GM12878 (cell line): ENCODE data around the gene KIAA0825. TPM values are rescaled to one million over a fixed set of nuclear protein-coding genes. Genes with fewer than 3 reads are reported as not detected.

Experiments used
- ATAC-seq: fragments of 200-7000 bp; cut with Tn5 transposase; 3 replicates; pipeline ENCODE4 v1.9.1; 2020; ENCODE audit warnings: mild to moderate bottlenecking, moderate library complexity
- BruUV-seq: library from RNA; stranded (reverse); fragments of 400-500 nt; replicated peaks from 2 replicates; lab custom pipeline; 2021; lab: Mats Ljungman, UMichigan
- CTCF ChIA-PET: fragments of 300-600 bp; sonication (Branson Sonifier 250); formaldehyde crosslinking; extraction: SDS; loops from one replicate; lab custom pipeline; 2021; ENCODE audit warnings: inconsistent platforms; lab: Yijun Ruan, JAX
- POLR2A ChIA-PET: fragments of 350-600 bp; formaldehyde crosslinking; extraction: SDS; loops from one replicate; lab custom pipeline; 2021; ENCODE audit warnings: inconsistent platforms; lab: Charles Lee
- RAD21 ChIA-PET: fragments of 300-600 bp; sonication (Branson Sonifier 250); formaldehyde crosslinking; loops from one replicate; lab custom pipeline; 2023; ENCODE audit warnings: antibody characterized with exemption; ENCODE audit not compliant: unreplicated experiment; lab: Charles Lee
- SMC1A ChIA-PET: fragments of 300-600 bp; sonication (Branson Sonifier 250); formaldehyde crosslinking; loops from one replicate; lab custom pipeline; 2023; ENCODE audit not compliant: unreplicated experiment, uncharacterized antibody; lab: Charles Lee
- DNase-seq: peaks from one replicate; pipeline ENCODE4 v3.0.0-alpha.2; 2011; ENCODE audit warnings: low read depth, low spot score
- FAIRE-seq: peaks from 3 replicates; lab custom pipeline; 2011; peaks lifted over from hg19 to GRCh38; lab: Jason Lieb, UNC
- H2AFZ ChIP-seq: 2 replicates; pipeline ENCODE4 v1.6.0; 2011; ENCODE audit warnings: low read depth, low read length, control low read depth; ENCODE audit not compliant: control insufficient read depth
- H3K27ac ChIP-seq: 2 replicates; pipeline ENCODE4 v1.5.1; 2011; ENCODE audit warnings: control low read depth; ENCODE audit not compliant: control insufficient read depth, insufficient read depth
- H3K27me3 ChIP-seq, 2 experiments: replicated peaks in 1 of 2; 2 replicates each; pipeline versions ENCODE4 v1.6.0 to v1.6.1; 2011; ENCODE audit warnings: low read length in 1 of 2; ENCODE audit not compliant: control insufficient read depth in 2 of 2, insufficient read depth in 2 of 2
- H3K36me3 ChIP-seq, 2 experiments: 2 replicates each; pipeline ENCODE4 v1.5.1; 2011; ENCODE audit warnings: low read length in 1 of 2; ENCODE audit not compliant: control insufficient read depth in 2 of 2, insufficient read depth in 2 of 2
- H3K4me1 ChIP-seq: 2 replicates; pipeline ENCODE4 v1.6.1; 2011; ENCODE audit warnings: mild to moderate bottlenecking, low read length, moderate library complexity, mixed read lengths; ENCODE audit not compliant: control insufficient read depth, insufficient read depth
- H3K4me2 ChIP-seq: 2 replicates; pipeline ENCODE4 v1.6.0; 2011; ENCODE audit warnings: control low read depth; ENCODE audit not compliant: control insufficient read depth, insufficient read depth
- H3K4me3 ChIP-seq: fragments of 200-600 bp; sonication (generic); 2 replicates; pipeline ENCODE4 v1.5.1; 2016
- H3K79me2 ChIP-seq: 2 replicates; pipeline ENCODE4 v1.6.0; 2011; ENCODE audit warnings: low read length; ENCODE audit not compliant: control insufficient read depth, insufficient read depth
- H3K9ac ChIP-seq: 2 replicates; pipeline ENCODE4 v1.8.0; 2011; ENCODE audit warnings: low read length, control low read depth, mixed read lengths; ENCODE audit not compliant: control insufficient read depth, insufficient read depth
- H3K9me3 ChIP-seq: replicated peaks from 3 replicates; pipeline ENCODE4 v1.5.1; 2011; ENCODE audit warnings: mild to moderate bottlenecking, low read length; ENCODE audit not compliant: control insufficient read depth, insufficient read depth
- H4K20me1 ChIP-seq: 2 replicates; pipeline ENCODE4 v1.6.0; 2011; ENCODE audit not compliant: control insufficient read depth, insufficient read depth
- CREB1 ChIP-seq: IDR thresholded peaks from 2 replicates; pipeline ENCODE4 v1.6.1; 2012; ENCODE audit warnings: low read depth, mild to moderate bottlenecking, inconsistent platforms
- ELK1 ChIP-seq: IDR thresholded peaks from 2 replicates; pipeline ENCODE4 v1.6.1; 2012; ENCODE audit warnings: low read depth, low read length, improper control_type of control experiment
- MLLT1 ChIP-seq: fragments of 450-650 bp; IDR thresholded peaks from 2 replicates; pipeline ENCODE4 v1.6.1; 2016; ENCODE audit warnings: mild to moderate bottlenecking
- PML ChIP-seq: IDR thresholded peaks from 2 replicates; pipeline ENCODE4 v1.6.1; 2012; ENCODE audit warnings: low read length, inconsistent platforms
- SRF ChIP-seq, 2 experiments: IDR thresholded peaks; 2 replicates each; pipeline ENCODE4 v1.6.1; 2011; ENCODE audit warnings: low read depth in 2 of 2, low read length in 2 of 2, mild to moderate bottlenecking in 1 of 2, moderate library complexity in 1 of 2
- TCF7 ChIP-seq: IDR thresholded peaks from 2 replicates; pipeline ENCODE4 v1.6.1; 2014; ENCODE audit warnings: antibody characterized with exemption, borderline replicate concordance
- WGBS: methylation state at CpG from one replicate; pipeline ENCODE4 v1.1.6; 2016; ENCODE audit warnings: low lambda C conversion rate; ENCODE audit not compliant: insufficient replicate concordance, insufficient coverage; ENCODE audit errors: missing lambda C conversion rate; 5-methylcytosine and 5-hydroxymethylcytosine counted together
- in situ Hi-C: fragments of 300-500 bp; cut with MboI; formaldehyde crosslinking; loops from 9 replicates; pipeline ENCODE4 v1.14.3; 2018; ENCODE audit warnings: mixed read lengths
- intact Hi-C: fragments of 100-400 bp; cut with micrococcal nuclease; formaldehyde crosslinking; loops from one replicate; pipeline ENCODE4 v1.14.2; 2022; ENCODE audit not compliant: unreplicated experiment
- polyA plus RNA-seq, 11 experiments: library from polyadenylated mRNA; depleted of rRNA in 4 of 11; unstranded in 6 of 11; stranded (reverse) in 5 of 11; fragments of >200 nt; fragmentation: Nextera tagmentation in 4 of 11; fragmentation: Illumina TruSeq in 1 of 11; extraction: Ambion mirVana in 4 of 11; extraction: Trizol in 1 of 11; gene quantifications; 1 replicate in 1 of 11; 2 replicates in 10 of 11; pipeline versions ENCODE4 v1.2.1 to v1.2.3, GENCODE V29; 2011 to 2016; ENCODE audit warnings: inconsistent platforms in 2 of 11, missing spikeins in 2 of 11, low read depth in 1 of 11
- total RNA-seq, 4 experiments: library from RNA; depleted of rRNA in 3 of 4; stranded (reverse); fragments of >200 nt in 3 of 4; fragmentation: Illumina TruSeq in 1 of 4; extraction: Trizol in 1 of 4; gene quantifications; 2 replicates each; pipeline versions ENCODE4 v1.2.1 to v1.2.3, GENCODE V29; 2013 to 2021
- TF ChIP-seq, protein P1 (sequence below): fragments of 450-650 bp; IDR thresholded peaks from 2 replicates; pipeline ENCODE4 v1.6.1; 2017; ENCODE audit warnings: borderline replicate concordance
- TF ChIP-seq, protein P2 (sequence below): fragments of 450-650 bp; conservative IDR thresholded peaks from 2 replicates; pipeline ENCODE4 v1.6.1; 2017; ENCODE audit warnings: mild to moderate bottlenecking, moderate library complexity

KIAA0825 gene
- total and polyA plus RNA-seq, 10 of the 15 experiments (the other 5 are each of a cell fraction or from before 2014, with no cell fraction given) = 0.55 to 1.9 (median 1.5) TPM

GRCh38 chr5:94595281-94595840 is 23.0 kb downstream of the KIAA0825 start:
- no peak overlapping the region for H3K9ac ChIP-seq
- ChIA-PET CTCF (interaction anchor here (0.6 kb wide), 1 partner anchor 12 kb away, joined by 3 read pairs; no protein-coding TSS in a partner anchor), RAD21 (no interaction called here), POLR2A (interaction anchor here (0.7 kb wide), 1 partner anchor 35 kb away, joined by 3 read pairs; no protein-coding TSS in a partner anchor), SMC1A (interaction anchor here (0.6 to 1.5 kb wide), 2 partner anchors 14 to 92 kb away, joined by 3 to 5 read pairs; no protein-coding TSS in a partner anchor)
- in situ Hi-C loops = no loop called here
- 74% methylated on average over 7 of the region's 7 CpGs for WGBS
- ATAC-seq (no peak), DNase-seq (no peak), FAIRE-seq (no peak)
- no peak overlapping the region for H3K27ac ChIP-seq
- no peaks in the 10 kb centered on the region for H3K9me3 ChIP-seq
- no peak overlapping the region for H2AFZ ChIP-seq
- TF ChIP-seq SRF (IDR thresholded peaks at IDR 0.05; ENCODE audit: low read depth in 2 of 2, low read length in 2 of 2) (no peak), ELK1 (no peak)
- intact Hi-C loops = no loop called here
- H3K4me2 ChIP-seq = no peak overlapping the region
- H3K36me3 ChIP-seq = no peaks in the 10 kb centered on the region
- BruUV-seq = no TSS peak
- H3K4me1 ChIP-seq = no peaks in the 10 kb centered on the region
- no peak overlapping the region for H3K4me3 ChIP-seq
- H3K79me2 ChIP-seq = no peaks in the 10 kb centered on the region
- H3K27me3 ChIP-seq = no peaks in the 10 kb centered on the region
- H4K20me1 ChIP-seq = no peaks in the 10 kb centered on the region

- ATAC-seq (peak; percentile 86), DNase-seq (peak; percentile 45), FAIRE-seq (peak; percentile 57)
- no peaks in the 10 kb centered on the region for H4K20me1 ChIP-seq
- in situ Hi-C loops (no loop called here), intact Hi-C loops (no loop called here)
- H2AFZ ChIP-seq = no peak overlapping the region
- H3K27ac ChIP-seq = peak overlapping the region; percentile 28; the same call in 1 of the 2 replicates
- no TSS peak for BruUV-seq
- H3K36me3 ChIP-seq = no peaks in the 10 kb centered on the region
- H3K9ac ChIP-seq = no peak overlapping the region
- no peaks in the 10 kb centered on the region for H3K27me3 ChIP-seq
- H3K4me1 ChIP-seq = peaks cover 20% of the 10 kb centered on the region
- H3K79me2 ChIP-seq = no peaks in the 10 kb centered on the region
- RAD21 ChIA-PET = interaction anchor here (0.7 to 2.2 kb wide), 6 partner anchors 16 to 160 kb away, joined by 3 to 7 read pairs (median 4); partner anchors contain the start of genes KIAA0825 and SLF1
- POLR2A ChIA-PET = interaction anchor here (0.6 kb wide), 1 partner anchor 37 kb away, joined by 3 read pairs; no protein-coding TSS in a partner anchor
- H3K9me3 ChIP-seq = no peaks in the 10 kb centered on the region
- SMC1A ChIA-PET = interaction anchor here (0.7 to 3.1 kb wide), 21 partner anchors 11 to 271 kb away, joined by 3 to 12 read pairs (median 4); no protein-coding TSS in a partner anchor
- H3K4me2 ChIP-seq = peak overlapping the region; percentile 17; the same call in 1 of the 2 replicates
- CTCF ChIA-PET = interaction anchor here (0.7 to 1.5 kb wide), 8 partner anchors 21 to 337 kb away, joined by 3 to 5 read pairs (median 3); no protein-coding TSS in a partner anchor
- H3K4me3 ChIP-seq = no peak overlapping the region
- TF ChIP-seq, protein P1, sequence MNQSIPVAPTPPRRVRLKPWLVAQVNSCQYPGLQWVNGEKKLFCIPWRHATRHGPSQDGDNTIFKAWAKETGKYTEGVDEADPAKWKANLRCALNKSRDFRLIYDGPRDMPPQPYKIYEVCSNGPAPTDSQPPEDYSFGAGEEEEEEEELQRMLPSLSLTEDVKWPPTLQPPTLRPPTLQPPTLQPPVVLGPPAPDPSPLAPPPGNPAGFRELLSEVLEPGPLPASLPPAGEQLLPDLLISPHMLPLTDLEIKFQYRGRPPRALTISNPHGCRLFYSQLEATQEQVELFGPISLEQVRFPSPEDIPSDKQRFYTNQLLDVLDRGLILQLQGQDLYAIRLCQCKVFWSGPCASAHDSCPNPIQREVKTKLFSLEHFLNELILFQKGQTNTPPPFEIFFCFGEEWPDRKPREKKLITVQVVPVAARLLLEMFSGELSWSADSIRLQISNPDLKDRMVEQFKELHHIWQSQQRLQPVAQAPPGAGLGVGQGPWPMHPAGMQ = no peak
- TF ChIP-seq TCF7 (peak; percentile 77), CREB1 (no peak), PML (no peak), MLLT1 (peak; percentile 78)
- TF ChIP-seq, protein P2, sequence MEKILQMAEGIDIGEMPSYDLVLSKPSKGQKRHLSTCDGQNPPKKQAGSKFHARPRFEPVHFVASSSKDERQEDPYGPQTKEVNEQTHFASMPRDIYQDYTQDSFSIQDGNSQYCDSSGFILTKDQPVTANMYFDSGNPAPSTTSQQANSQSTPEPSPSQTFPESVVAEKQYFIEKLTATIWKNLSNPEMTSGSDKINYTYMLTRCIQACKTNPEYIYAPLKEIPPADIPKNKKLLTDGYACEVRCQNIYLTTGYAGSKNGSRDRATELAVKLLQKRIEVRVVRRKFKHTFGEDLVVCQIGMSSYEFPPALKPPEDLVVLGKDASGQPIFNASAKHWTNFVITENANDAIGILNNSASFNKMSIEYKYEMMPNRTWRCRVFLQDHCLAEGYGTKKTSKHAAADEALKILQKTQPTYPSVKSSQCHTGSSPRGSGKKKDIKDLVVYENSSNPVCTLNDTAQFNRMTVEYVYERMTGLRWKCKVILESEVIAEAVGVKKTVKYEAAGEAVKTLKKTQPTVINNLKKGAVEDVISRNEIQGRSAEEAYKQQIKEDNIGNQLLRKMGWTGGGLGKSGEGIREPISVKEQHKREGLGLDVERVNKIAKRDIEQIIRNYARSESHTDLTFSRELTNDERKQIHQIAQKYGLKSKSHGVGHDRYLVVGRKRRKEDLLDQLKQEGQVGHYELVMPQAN = no peak
Observed at GRCh38 chr5:94577466-94578245, 40.7 kb downstream of the KIAA0825 start.
